ENCODE data around the gene RNF227.

- TF ChIP-seq EZH2 (IDR thresholded peaks at IDR 0.05) = no peak
- TF ChIP-seq, protein P1, sequence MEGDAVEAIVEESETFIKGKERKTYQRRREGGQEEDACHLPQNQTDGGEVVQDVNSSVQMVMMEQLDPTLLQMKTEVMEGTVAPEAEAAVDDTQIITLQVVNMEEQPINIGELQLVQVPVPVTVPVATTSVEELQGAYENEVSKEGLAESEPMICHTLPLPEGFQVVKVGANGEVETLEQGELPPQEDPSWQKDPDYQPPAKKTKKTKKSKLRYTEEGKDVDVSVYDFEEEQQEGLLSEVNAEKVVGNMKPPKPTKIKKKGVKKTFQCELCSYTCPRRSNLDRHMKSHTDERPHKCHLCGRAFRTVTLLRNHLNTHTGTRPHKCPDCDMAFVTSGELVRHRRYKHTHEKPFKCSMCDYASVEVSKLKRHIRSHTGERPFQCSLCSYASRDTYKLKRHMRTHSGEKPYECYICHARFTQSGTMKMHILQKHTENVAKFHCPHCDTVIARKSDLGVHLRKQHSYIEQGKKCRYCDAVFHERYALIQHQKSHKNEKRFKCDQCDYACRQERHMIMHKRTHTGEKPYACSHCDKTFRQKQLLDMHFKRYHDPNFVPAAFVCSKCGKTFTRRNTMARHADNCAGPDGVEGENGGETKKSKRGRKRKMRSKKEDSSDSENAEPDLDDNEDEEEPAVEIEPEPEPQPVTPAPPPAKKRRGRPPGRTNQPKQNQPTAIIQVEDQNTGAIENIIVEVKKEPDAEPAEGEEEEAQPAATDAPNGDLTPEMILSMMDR (IDR thresholded peaks at IDR 0.05) = no peak
- no peak for TF ChIP-seq EZH2phosphoT487 (IDR thresholded peaks at IDR 0.05)
These were observed 30.4 kb upstream of the RNF227 start for GRCh38 chr17:7946441-7946840.

Data from neural progenitor cell (in vitro differentiated cells).